ENCODE results near the gene SPOCK2. TPM values are rescaled to one million over a fixed set of nuclear protein-coding genes. Genes with fewer than 3 reads are reported as not detected.

Gene SPOCK2
- total and polyA plus RNA-seq, 7 donors: 1.8 to 5.3 (median 3.3) TPM

- no peaks in the 10 kb centered on the region for H3K4me1 ChIP-seq
- ATAC-seq (no peak), DNase-seq (peak in 1 of 2 donors; percentile 38)
- intact Hi-C loops (cut with DNase I): no loop called here
- H3K36me3 ChIP-seq (ENCODE audit: insufficient read depth in 1 of 2, low read depth in 1 of 2): no peaks in the 10 kb centered on the region
- H3K27ac ChIP-seq: no peak overlapping the region
- 82 to 89% (median 83%) methylated on average over 25 of the region's 25 CpGs for WGBS, 3 donors
- no peak overlapping the region for H3K4me3 ChIP-seq
- no peak for TF ChIP-seq CTCF (IDR thresholded peaks at IDR 0.05)
- H3K27me3 ChIP-seq (ENCODE audit: insufficient read depth in 3 of 3, low read length in 2 of 3): no peaks in the 10 kb centered on the region
- H3K9me3 ChIP-seq: no peaks in the 10 kb centered on the region
These were observed 31.2 kb downstream of the SPOCK2 start for GRCh38 chr10:72056932-72057751.

- no peaks in the 10 kb centered on the region for H3K9me3 ChIP-seq
- intact Hi-C loops (cut with DNase I): no loop called here
- H3K4me1 ChIP-seq: no peaks in the 10 kb centered on the region
- TF ChIP-seq CTCF (IDR thresholded peaks at IDR 0.05): no peak
- H3K27me3 ChIP-seq (ENCODE audit: insufficient read depth in 3 of 3, low read length in 2 of 3): no peaks in the 10 kb centered on the region
- no peak overlapping the region for H3K4me3 ChIP-seq
- H3K36me3 ChIP-seq (ENCODE audit: insufficient read depth in 1 of 2, low read depth in 1 of 2): no peaks in the 10 kb centered on the region
- 45 to 70% (median 49%) methylated on average over 5 of the region's 5 CpGs for WGBS, 3 donors
- DNase-seq (peak; percentile 40 to 56), ATAC-seq (peak; percentile 57 to 76 (median 74))
- no peak overlapping the region for H3K27ac ChIP-seq
These were observed 32.2 kb downstream of the SPOCK2 start for GRCh38 chr10:72056113-72056512.

GRCh38 chr10:72053690-72054089, 34.7 kb downstream of the SPOCK2 start:
- DNase-seq (peak in 1 of 2 donors; percentile 39), ATAC-seq (no peak)
- no peaks in the 10 kb centered on the region for H3K27me3 ChIP-seq (ENCODE audit: insufficient read depth in 3 of 3, low read length in 2 of 3)
- intact Hi-C loops (cut with DNase I): no loop called here
- no peaks in the 10 kb centered on the region for H3K36me3 ChIP-seq (ENCODE audit: insufficient read depth in 1 of 2, low read depth in 1 of 2)
- no peaks in the 10 kb centered on the region for H3K4me1 ChIP-seq
- no peaks in the 10 kb centered on the region for H3K9me3 ChIP-seq
- 94 to 97% (median 95%) methylated on average over 7 of the region's 7 CpGs for WGBS, 3 donors
- H3K27ac ChIP-seq: no peak overlapping the region
- no peak for TF ChIP-seq CTCF (IDR thresholded peaks at IDR 0.05)
- H3K4me3 ChIP-seq: no peak overlapping the region

GRCh38 chr10:72050873-72051272, 37.5 kb downstream of the SPOCK2 start:
- Histone ChIP-seq H3K27ac (no peak overlapping the region), H3K9me3 (no peaks in the 10 kb centered on the region), H3K36me3 (ENCODE audit: insufficient read depth in 1 of 2, low read depth in 1 of 2) (no peaks in the 10 kb centered on the region), H3K4me3 (no peak overlapping the region), H3K27me3 (ENCODE audit: insufficient read depth in 3 of 3, low read length in 2 of 3) (no peaks in the 10 kb centered on the region), H3K4me1 (no peaks in the 10 kb centered on the region)
- ATAC-seq (no peak), DNase-seq (peak in 1 of 2 donors; percentile 28)
- 21 to 51% (median 28%) methylated on average over 3 of the region's 3 CpGs for WGBS, 3 donors
- TF ChIP-seq CTCF (IDR thresholded peaks at IDR 0.05): no peak
- intact Hi-C loops (cut with DNase I): no loop called here
